ENCODE results near the gene MYADML2.

The MYADML2 gene

DNA sequence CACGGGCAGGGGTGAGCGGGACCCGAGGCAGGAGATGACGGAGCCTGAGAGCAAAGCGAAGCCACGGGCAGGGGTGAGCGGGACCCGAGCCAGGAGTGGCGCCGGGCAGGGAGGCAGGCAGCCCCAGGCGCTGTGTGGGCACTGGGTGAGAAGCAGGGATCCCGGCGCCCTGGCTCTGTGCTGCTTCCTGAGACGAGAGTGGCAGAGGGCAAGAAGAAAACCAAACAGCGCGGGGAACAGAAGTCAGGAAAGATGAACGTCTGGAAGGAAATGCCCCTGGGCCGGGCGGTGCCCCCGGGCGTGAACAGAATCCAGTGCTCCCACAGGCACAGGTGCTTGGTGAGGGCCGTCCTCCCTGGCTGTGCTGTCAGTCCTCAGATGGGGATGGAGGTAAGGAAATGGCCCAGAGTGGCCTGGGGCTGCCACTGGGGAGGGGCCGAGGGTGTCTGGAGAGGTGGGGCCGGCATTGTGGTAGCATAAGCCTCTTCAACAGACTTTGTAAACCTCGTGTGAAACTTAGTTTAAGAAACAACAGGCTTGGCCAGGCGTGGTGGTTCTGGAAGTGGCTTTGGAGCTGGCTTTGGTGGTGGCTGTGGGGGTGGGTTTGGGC lies 40.2 kb upstream of the MYADML2 start:
- no peaks in the 10 kb centered on the region for H3K9me3 ChIP-seq (ENCODE audit: insufficient read depth, low read length)
- TF ChIP-seq, protein P1, sequence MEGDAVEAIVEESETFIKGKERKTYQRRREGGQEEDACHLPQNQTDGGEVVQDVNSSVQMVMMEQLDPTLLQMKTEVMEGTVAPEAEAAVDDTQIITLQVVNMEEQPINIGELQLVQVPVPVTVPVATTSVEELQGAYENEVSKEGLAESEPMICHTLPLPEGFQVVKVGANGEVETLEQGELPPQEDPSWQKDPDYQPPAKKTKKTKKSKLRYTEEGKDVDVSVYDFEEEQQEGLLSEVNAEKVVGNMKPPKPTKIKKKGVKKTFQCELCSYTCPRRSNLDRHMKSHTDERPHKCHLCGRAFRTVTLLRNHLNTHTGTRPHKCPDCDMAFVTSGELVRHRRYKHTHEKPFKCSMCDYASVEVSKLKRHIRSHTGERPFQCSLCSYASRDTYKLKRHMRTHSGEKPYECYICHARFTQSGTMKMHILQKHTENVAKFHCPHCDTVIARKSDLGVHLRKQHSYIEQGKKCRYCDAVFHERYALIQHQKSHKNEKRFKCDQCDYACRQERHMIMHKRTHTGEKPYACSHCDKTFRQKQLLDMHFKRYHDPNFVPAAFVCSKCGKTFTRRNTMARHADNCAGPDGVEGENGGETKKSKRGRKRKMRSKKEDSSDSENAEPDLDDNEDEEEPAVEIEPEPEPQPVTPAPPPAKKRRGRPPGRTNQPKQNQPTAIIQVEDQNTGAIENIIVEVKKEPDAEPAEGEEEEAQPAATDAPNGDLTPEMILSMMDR (IDR thresholded peaks at IDR 0.05; ENCODE audit: insufficient read depth, low read length, poor library complexity, severe bottlenecking), result no peak
- no peak for TF ChIP-seq EZH2phosphoT487 (conservative IDR thresholded peaks at IDR 0.05; ENCODE audit: low read length)
- H3K9ac ChIP-seq (ENCODE audit: low read length), result no peak overlapping the region
- no peak overlapping the region for H3K27ac ChIP-seq (ENCODE audit: low read depth, low read length)
- H3K79me2 ChIP-seq (ENCODE audit: insufficient read depth, low read length), result peaks cover 6% of the 10 kb centered on the region; the same call in 1 of the 2 replicates
- H3K36me3 ChIP-seq (ENCODE audit: low read length), result no peaks in the 10 kb centered on the region
- H2AFZ ChIP-seq (ENCODE audit: low read depth, low read length, severe bottlenecking), result no peak overlapping the region
- no peaks in the 10 kb centered on the region for H3K27me3 ChIP-seq (ENCODE audit: low read length)
- H3K4me3 ChIP-seq (ENCODE audit: insufficient read depth, low read length, poor library complexity, severe bottlenecking), result no peak overlapping the region
- H3F3A ChIP-seq (ENCODE audit: insufficient read depth), result no peaks in the 10 kb centered on the region
- H3K4me2 ChIP-seq (ENCODE audit: low read depth, low read length, poor library complexity, severe bottlenecking), result no peak overlapping the region
- no peaks in the 10 kb centered on the region for H3K9me2 ChIP-seq (replicated peaks; ENCODE audit: insufficient read depth, low read length)
- no peaks in the 10 kb centered on the region for H4K20me1 ChIP-seq (ENCODE audit: low read depth, low read length)

DNA sequence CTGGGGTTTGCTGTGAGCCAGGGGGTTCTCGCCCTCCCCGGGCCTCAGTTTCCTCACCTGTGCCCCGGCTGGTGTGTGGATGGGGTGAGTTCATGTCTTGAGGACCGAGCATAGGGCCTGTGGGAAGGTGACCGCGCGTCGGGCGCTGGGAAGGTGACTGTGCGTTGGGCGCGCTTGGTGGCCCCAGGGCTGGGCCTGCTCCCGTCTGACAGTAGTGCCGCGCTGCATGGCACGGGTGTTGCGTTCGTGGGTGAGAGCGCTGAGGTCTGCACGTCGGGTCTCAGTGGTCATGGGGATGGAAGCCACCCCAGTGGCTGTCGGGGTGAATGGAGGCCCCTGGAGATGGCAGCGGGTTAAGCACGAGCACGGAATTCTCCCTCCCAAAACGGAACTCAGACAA lies 39.6 kb upstream of the MYADML2 start:
- Histone ChIP-seq H3K9me3 (ENCODE audit: insufficient read depth, low read length) (no peaks in the 10 kb centered on the region), H3K36me3 (ENCODE audit: low read length) (no peaks in the 10 kb centered on the region), H2AFZ (ENCODE audit: low read depth, low read length, severe bottlenecking) (no peak overlapping the region), H3K79me2 (ENCODE audit: insufficient read depth, low read length) (peaks cover 2% of the 10 kb centered on the region; the same call in 1 of the 2 replicates), H3K27ac (ENCODE audit: low read depth, low read length) (no peak overlapping the region), H3K27me3 (ENCODE audit: low read length) (no peaks in the 10 kb centered on the region), H4K20me1 (ENCODE audit: low read depth, low read length) (no peaks in the 10 kb centered on the region), H3K4me2 (ENCODE audit: low read depth, low read length, poor library complexity, severe bottlenecking) (no peak overlapping the region), H3K4me3 (ENCODE audit: insufficient read depth, low read length, poor library complexity, severe bottlenecking) (no peak overlapping the region), H3K9me2 (replicated peaks; ENCODE audit: insufficient read depth, low read length) (no peaks in the 10 kb centered on the region), H3K9ac (ENCODE audit: low read length) (no peak overlapping the region), H3F3A (ENCODE audit: insufficient read depth) (no peaks in the 10 kb centered on the region)
- TF ChIP-seq, protein P1 (IDR thresholded peaks at IDR 0.05; ENCODE audit: insufficient read depth, low read length, poor library complexity, severe bottlenecking), result no peak
- TF ChIP-seq EZH2phosphoT487 (conservative IDR thresholded peaks at IDR 0.05; ENCODE audit: low read length), result no peak

DNA sequence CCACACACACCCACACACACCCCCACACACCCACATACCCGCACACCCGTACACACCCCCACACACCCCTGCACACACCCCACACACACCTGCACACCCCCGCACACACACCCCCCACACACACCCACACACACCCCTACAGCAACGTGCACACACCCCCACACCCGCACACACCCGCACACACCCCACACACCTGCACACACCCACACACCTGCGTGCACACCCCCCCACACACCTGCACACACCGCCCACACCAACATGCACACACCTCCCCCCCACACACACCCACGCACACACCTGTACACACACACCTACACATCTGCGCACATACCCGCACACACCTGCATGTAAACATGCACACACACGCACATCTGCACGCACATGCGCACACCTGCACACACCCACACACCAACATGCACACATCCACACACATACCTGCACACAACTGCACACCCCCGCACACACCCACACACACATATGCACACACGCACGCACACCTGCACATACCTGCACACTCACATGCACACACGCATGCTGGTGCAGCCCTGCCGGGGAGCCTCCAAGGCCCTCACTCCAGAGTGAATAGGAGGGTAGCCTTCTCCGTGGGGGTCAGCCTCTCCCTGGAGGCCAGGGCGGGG lies 37.9 kb upstream of the MYADML2 start:
- Histone ChIP-seq H3K79me2 (ENCODE audit: insufficient read depth, low read length) (no peaks in the 10 kb centered on the region), H3K9ac (ENCODE audit: low read length) (no peak overlapping the region), H4K20me1 (ENCODE audit: low read depth, low read length) (no peaks in the 10 kb centered on the region), H3K27me3 (ENCODE audit: low read length) (no peaks in the 10 kb centered on the region), H3K4me2 (ENCODE audit: low read depth, low read length, poor library complexity, severe bottlenecking) (no peak overlapping the region), H3K36me3 (ENCODE audit: low read length) (no peaks in the 10 kb centered on the region), H3K27ac (ENCODE audit: low read depth, low read length) (no peak overlapping the region), H3K9me3 (ENCODE audit: insufficient read depth, low read length) (no peaks in the 10 kb centered on the region), H3K9me2 (replicated peaks; ENCODE audit: insufficient read depth, low read length) (no peaks in the 10 kb centered on the region), H2AFZ (ENCODE audit: low read depth, low read length, severe bottlenecking) (no peak overlapping the region), H3K4me3 (ENCODE audit: insufficient read depth, low read length, poor library complexity, severe bottlenecking) (no peak overlapping the region), H3F3A (ENCODE audit: insufficient read depth) (no peaks in the 10 kb centered on the region)
- no peak for TF ChIP-seq EZH2phosphoT487 (conservative IDR thresholded peaks at IDR 0.05; ENCODE audit: low read length)
- TF ChIP-seq, protein P1 (IDR thresholded peaks at IDR 0.05; ENCODE audit: insufficient read depth, low read length, poor library complexity, severe bottlenecking), result no peak

Data from SU-DHL-6 (cell line).